ENCODE results near the gene MPO.

MPO gene

GRCh38 chr17:58278661-58279015 lies 2.1 kb downstream of the MPO start:
- DNase-seq (ENCODE audit: low read depth), result no peak

GRCh38 chr17:58277802-58278595 lies 2.7 kb downstream of the MPO start:
- no peak for DNase-seq (ENCODE audit: low read depth)

- DNase-seq (ENCODE audit: low read depth), result peak; percentile 17
Observed at GRCh38 chr17:58277107-58277801, 3.5 kb downstream of the MPO start.

GRCh38 chr17:58276423-58276822 lies 4.3 kb downstream of the MPO start:
- no peak for DNase-seq (ENCODE audit: low read depth)

- no peak for DNase-seq (ENCODE audit: low read depth)
Observed at GRCh38 chr17:58275417-58275816, 5.3 kb downstream of the MPO start.

- DNase-seq (ENCODE audit: low read depth), result no peak
Observed at GRCh38 chr17:58273453-58274104, 7.2 kb downstream of the MPO start.

- no peak for DNase-seq (ENCODE audit: low read depth)
Observed at GRCh38 chr17:58272367-58273280, 8.1 kb downstream of the MPO start.

- DNase-seq (ENCODE audit: low read depth), result no peak
Observed at GRCh38 chr17:58271216-58271931, 9.4 kb downstream of the MPO start.

- no peak for DNase-seq (ENCODE audit: low read depth)
Observed at GRCh38 chr17:58270476-58271215, 10.1 kb downstream of the MPO start.

GRCh38 chr17:58269557-58270291 lies 11.0 kb downstream of the MPO start:
- DNase-seq (ENCODE audit: low read depth), result no peak

GRCh38 chr17:58268774-58269556 lies 11.8 kb downstream of the MPO start:
- DNase-seq (ENCODE audit: low read depth), result no peak

- no peak for DNase-seq (ENCODE audit: low read depth)
Observed at GRCh38 chr17:58268326-58268725, 12.4 kb downstream of the MPO start.

- no peak for DNase-seq (ENCODE audit: low read depth)
Observed at GRCh38 chr17:58267347-58268324, 13.1 kb downstream of the MPO start.

GRCh38 chr17:58265902-58266875 lies 14.5 kb downstream of the MPO start:
- no peak for DNase-seq (ENCODE audit: low read depth)

- no peak for DNase-seq (ENCODE audit: low read depth)
Observed at GRCh38 chr17:58265271-58265670, 15.5 kb downstream of the MPO start.

- no peak for DNase-seq (ENCODE audit: low read depth)
Observed at GRCh38 chr17:58264407-58265103, 16.2 kb downstream of the MPO start.
